ENCODE results near the gene GALT.

The GALT gene

DNA sequence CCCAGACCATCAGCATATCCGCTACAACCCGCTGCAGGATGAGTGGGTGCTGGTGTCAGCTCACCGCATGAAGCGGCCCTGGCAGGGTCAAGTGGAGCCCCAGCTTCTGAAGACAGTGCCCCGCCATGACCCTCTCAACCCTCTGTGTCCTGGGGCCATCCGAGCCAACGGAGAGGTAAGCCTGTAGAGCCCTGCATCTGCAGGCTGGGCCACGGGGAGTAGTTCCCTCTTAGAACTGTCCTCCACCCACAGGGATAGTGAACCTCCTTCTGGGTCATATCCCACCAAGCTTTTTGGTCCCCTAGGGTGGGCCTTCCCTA, 569 bp downstream of the GALT start:
- H4K20me1 ChIP-seq (ENCODE audit: low read depth, low read length): no peaks in the 10 kb centered on the region
- no peaks in the 10 kb centered on the region for H3K9me3 ChIP-seq (ENCODE audit: insufficient read depth, low read length)
- peak overlapping the region; percentile 58 for H3K4me2 ChIP-seq (ENCODE audit: low read depth, low read length, poor library complexity, severe bottlenecking)
- H3K9me2 ChIP-seq (replicated peaks; ENCODE audit: insufficient read depth, low read length): no peaks in the 10 kb centered on the region
- no peak for TF ChIP-seq EZH2phosphoT487 (conservative IDR thresholded peaks at IDR 0.05; ENCODE audit: low read length)
- TF ChIP-seq, protein P1, sequence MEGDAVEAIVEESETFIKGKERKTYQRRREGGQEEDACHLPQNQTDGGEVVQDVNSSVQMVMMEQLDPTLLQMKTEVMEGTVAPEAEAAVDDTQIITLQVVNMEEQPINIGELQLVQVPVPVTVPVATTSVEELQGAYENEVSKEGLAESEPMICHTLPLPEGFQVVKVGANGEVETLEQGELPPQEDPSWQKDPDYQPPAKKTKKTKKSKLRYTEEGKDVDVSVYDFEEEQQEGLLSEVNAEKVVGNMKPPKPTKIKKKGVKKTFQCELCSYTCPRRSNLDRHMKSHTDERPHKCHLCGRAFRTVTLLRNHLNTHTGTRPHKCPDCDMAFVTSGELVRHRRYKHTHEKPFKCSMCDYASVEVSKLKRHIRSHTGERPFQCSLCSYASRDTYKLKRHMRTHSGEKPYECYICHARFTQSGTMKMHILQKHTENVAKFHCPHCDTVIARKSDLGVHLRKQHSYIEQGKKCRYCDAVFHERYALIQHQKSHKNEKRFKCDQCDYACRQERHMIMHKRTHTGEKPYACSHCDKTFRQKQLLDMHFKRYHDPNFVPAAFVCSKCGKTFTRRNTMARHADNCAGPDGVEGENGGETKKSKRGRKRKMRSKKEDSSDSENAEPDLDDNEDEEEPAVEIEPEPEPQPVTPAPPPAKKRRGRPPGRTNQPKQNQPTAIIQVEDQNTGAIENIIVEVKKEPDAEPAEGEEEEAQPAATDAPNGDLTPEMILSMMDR (IDR thresholded peaks at IDR 0.05; ENCODE audit: insufficient read depth, low read length, poor library complexity, severe bottlenecking): no peak
- H2AFZ ChIP-seq (ENCODE audit: low read depth, low read length, severe bottlenecking): peak overlapping the region; percentile 83
- peak overlapping the region; percentile 72 for H3K9ac ChIP-seq (ENCODE audit: low read length)
- H3K36me3 ChIP-seq (ENCODE audit: low read length): no peaks in the 10 kb centered on the region
- no peaks in the 10 kb centered on the region for H3K27me3 ChIP-seq (ENCODE audit: low read length)
- no peak overlapping the region for H3K27ac ChIP-seq (ENCODE audit: low read depth, low read length)
- H3K79me2 ChIP-seq (ENCODE audit: insufficient read depth, low read length): no peaks in the 10 kb centered on the region
- H3K4me3 ChIP-seq (ENCODE audit: insufficient read depth, low read length, poor library complexity, severe bottlenecking): peak overlapping the region; percentile 69
- no peaks in the 10 kb centered on the region for H3F3A ChIP-seq (ENCODE audit: insufficient read depth)

DNA sequence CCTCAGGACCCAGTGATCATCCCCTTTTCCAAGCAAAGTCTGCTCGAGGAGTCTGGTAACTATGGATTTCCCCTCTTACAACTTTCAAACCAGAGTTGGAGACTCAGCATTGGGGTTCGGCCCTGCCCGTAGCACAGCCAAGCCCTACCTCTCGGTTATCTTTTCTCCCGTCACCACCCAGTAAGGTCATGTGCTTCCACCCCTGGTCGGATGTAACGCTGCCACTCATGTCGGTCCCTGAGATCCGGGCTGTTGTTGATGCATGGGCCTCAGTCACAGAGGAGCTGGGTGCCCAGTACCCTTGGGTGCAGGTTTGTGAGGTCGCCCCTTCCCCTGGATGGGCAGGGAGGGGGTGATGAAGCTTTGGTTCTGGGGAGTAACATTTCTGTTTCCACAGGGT, 1.2 kb downstream of the GALT start:
- no peaks in the 10 kb centered on the region for H3K27me3 ChIP-seq (ENCODE audit: low read length)
- peak overlapping the region; percentile 69 for H3K4me3 ChIP-seq (ENCODE audit: insufficient read depth, low read length, poor library complexity, severe bottlenecking)
- no peak overlapping the region for H2AFZ ChIP-seq (ENCODE audit: low read depth, low read length, severe bottlenecking)
- TF ChIP-seq, protein P1 (IDR thresholded peaks at IDR 0.05; ENCODE audit: insufficient read depth, low read length, poor library complexity, severe bottlenecking): no peak
- TF ChIP-seq EZH2phosphoT487 (conservative IDR thresholded peaks at IDR 0.05; ENCODE audit: low read length): no peak
- peak overlapping the region; percentile 72; the same call in 1 of the 2 replicates for H3K9ac ChIP-seq (ENCODE audit: low read length)
- no peaks in the 10 kb centered on the region for H3K9me2 ChIP-seq (replicated peaks; ENCODE audit: insufficient read depth, low read length)
- H4K20me1 ChIP-seq (ENCODE audit: low read depth, low read length): no peaks in the 10 kb centered on the region
- no peaks in the 10 kb centered on the region for H3K79me2 ChIP-seq (ENCODE audit: insufficient read depth, low read length)
- H3F3A ChIP-seq (ENCODE audit: insufficient read depth): no peaks in the 10 kb centered on the region
- H3K27ac ChIP-seq (ENCODE audit: low read depth, low read length): no peak overlapping the region
- H3K4me2 ChIP-seq (ENCODE audit: low read depth, low read length, poor library complexity, severe bottlenecking): peak overlapping the region; percentile 58
- H3K36me3 ChIP-seq (ENCODE audit: low read length): no peaks in the 10 kb centered on the region
- H3K9me3 ChIP-seq (ENCODE audit: insufficient read depth, low read length): no peaks in the 10 kb centered on the region

DNA sequence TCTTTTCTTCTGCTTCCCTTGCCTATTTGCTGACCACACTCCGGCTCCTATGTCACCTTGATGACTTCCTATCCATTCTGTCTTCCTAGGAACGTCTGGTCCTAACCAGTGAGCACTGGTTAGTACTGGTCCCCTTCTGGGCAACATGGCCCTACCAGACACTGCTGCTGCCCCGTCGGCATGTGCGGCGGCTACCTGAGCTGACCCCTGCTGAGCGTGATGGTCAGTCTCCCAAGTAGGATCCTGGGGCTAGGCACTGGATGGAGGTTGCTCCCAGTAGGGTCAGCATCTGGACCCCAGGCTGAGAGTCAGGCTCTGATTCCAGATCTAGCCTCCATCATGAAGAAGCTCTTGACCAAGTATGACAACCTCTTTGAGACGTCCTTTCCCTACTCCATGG, 2.2 kb downstream of the GALT start:
- no peaks in the 10 kb centered on the region for H3K9me2 ChIP-seq (replicated peaks; ENCODE audit: insufficient read depth, low read length)
- H3K9ac ChIP-seq (ENCODE audit: low read length): no peak overlapping the region
- H3K9me3 ChIP-seq (ENCODE audit: insufficient read depth, low read length): no peaks in the 10 kb centered on the region
- no peaks in the 10 kb centered on the region for H3K79me2 ChIP-seq (ENCODE audit: insufficient read depth, low read length)
- no peak overlapping the region for H3K27ac ChIP-seq (ENCODE audit: low read depth, low read length)
- no peaks in the 10 kb centered on the region for H3K27me3 ChIP-seq (ENCODE audit: low read length)
- no peak overlapping the region for H3K4me3 ChIP-seq (ENCODE audit: insufficient read depth, low read length, poor library complexity, severe bottlenecking)
- H4K20me1 ChIP-seq (ENCODE audit: low read depth, low read length): no peaks in the 10 kb centered on the region
- TF ChIP-seq, protein P1 (IDR thresholded peaks at IDR 0.05; ENCODE audit: insufficient read depth, low read length, poor library complexity, severe bottlenecking): no peak
- TF ChIP-seq EZH2phosphoT487 (conservative IDR thresholded peaks at IDR 0.05; ENCODE audit: low read length): no peak
- no peak overlapping the region for H3K4me2 ChIP-seq (ENCODE audit: low read depth, low read length, poor library complexity, severe bottlenecking)
- no peak overlapping the region for H2AFZ ChIP-seq (ENCODE audit: low read depth, low read length, severe bottlenecking)
- H3K36me3 ChIP-seq (ENCODE audit: low read length): no peaks in the 10 kb centered on the region
- H3F3A ChIP-seq (ENCODE audit: insufficient read depth): no peaks in the 10 kb centered on the region

DNA sequence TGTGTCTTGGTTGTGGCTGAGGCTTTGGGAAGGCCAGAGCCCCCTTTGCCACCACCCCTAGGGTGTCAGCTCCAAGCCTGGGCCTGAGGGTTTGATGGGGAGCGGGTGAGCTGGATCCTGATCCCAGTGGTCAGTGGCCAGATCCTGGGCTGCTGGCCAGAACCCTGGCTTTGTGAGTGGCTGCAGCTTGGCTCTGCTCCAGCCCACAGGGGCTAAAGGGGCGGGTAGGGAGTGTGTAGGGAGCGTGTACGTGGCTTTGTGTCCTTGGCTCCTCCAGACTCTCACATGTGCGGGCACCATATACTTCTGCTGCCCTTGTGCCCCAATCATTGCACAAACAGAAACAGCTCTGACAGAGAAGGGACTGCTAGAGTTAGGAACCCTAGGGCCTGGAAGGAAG, 4.3 kb downstream of the GALT start:
- no peaks in the 10 kb centered on the region for H3K9me2 ChIP-seq (replicated peaks; ENCODE audit: insufficient read depth, low read length)
- H3K36me3 ChIP-seq (ENCODE audit: low read length): no peaks in the 10 kb centered on the region
- no peaks in the 10 kb centered on the region for H3K27me3 ChIP-seq (ENCODE audit: low read length)
- H3F3A ChIP-seq (ENCODE audit: insufficient read depth): no peaks in the 10 kb centered on the region
- no peak for TF ChIP-seq EZH2phosphoT487 (conservative IDR thresholded peaks at IDR 0.05; ENCODE audit: low read length)
- TF ChIP-seq, protein P1 (IDR thresholded peaks at IDR 0.05; ENCODE audit: insufficient read depth, low read length, poor library complexity, severe bottlenecking): no peak
- no peaks in the 10 kb centered on the region for H4K20me1 ChIP-seq (ENCODE audit: low read depth, low read length)
- H2AFZ ChIP-seq (ENCODE audit: low read depth, low read length, severe bottlenecking): no peak overlapping the region
- H3K4me2 ChIP-seq (ENCODE audit: low read depth, low read length, poor library complexity, severe bottlenecking): no peak overlapping the region
- H3K27ac ChIP-seq (ENCODE audit: low read depth, low read length): no peak overlapping the region
- H3K79me2 ChIP-seq (ENCODE audit: insufficient read depth, low read length): no peaks in the 10 kb centered on the region
- no peak overlapping the region for H3K4me3 ChIP-seq (ENCODE audit: insufficient read depth, low read length, poor library complexity, severe bottlenecking)
- no peak overlapping the region for H3K9ac ChIP-seq (ENCODE audit: low read length)
- no peaks in the 10 kb centered on the region for H3K9me3 ChIP-seq (ENCODE audit: insufficient read depth, low read length)
